Activated CD8-positive, alpha-beta memory T cell treated with anti-CD3 and anti-CD28 coated beads for 36 hours (primary cell): ENCODE data around the gene CRISPLD2. TPM values are rescaled to one million over a fixed set of nuclear protein-coding genes. Genes with fewer than 3 reads are reported as not detected.

Source experiments
- CTCF ChIA-PET: fragments of 350-600 bp; sonication (Branson Sonifier 250); formaldehyde crosslinking; loops from one replicate; lab custom pipeline; 2021; ENCODE audit warnings: antibody characterized with exemption; lab: Charles Lee
- POLR2A ChIA-PET: fragments of 350-600 bp; sonication (Branson Sonifier 250); formaldehyde crosslinking; loops from one replicate; lab custom pipeline; 2021; ENCODE audit warnings: antibody characterized with exemption; lab: Charles Lee
- total RNA-seq, 2 experiments: library from RNA; stranded (reverse); gene quantifications; one replicate each; pipeline ENCODE4 v1.2.3, GENCODE V29; 2021

Gene CRISPLD2
- total RNA-seq, 2 experiments from 2014 or later, result 0.04 TPM; not detected in 1

DNA sequence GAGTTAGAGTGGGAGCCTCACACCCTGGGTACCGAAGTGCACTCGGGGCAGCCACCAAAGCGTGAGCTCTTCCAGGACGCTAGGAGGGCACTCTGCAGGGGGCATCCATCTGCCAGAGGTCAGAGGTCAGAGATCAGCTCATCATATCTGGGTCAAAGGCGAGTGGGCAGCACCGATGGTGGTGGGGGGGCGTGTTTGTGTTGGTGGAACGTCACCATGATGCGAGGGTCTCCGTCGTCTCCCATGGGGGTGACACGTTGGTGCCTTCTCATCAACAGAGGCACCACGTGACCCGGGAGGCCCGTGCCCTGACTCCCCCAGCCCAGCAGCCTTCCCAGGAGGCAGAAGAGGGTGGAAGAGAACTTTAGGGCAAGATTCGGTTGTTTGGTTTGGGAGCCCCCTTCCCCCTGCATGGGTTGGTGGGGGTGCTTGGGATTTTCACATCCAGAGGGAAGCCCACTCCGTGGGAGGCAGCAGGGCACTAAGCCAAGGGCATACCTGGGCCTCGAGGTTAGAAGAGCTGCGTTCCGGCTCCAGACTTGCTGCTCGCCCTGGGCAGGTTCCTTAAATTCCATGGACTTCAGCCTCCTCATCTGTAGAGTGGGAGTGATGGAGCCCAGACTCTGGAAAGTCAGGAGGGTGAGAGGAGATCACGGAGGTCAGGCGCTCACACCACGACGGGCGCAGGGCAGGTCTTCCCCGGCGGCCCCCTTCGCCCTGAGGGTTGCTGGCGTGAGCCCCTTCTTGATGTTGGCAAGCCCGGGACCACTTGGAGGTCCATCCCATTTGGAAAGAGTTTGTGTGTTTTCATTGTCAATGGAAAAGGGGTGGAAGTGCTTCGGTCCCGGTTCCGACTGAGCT lies 14.0 kb downstream of the CRISPLD2 start:
- CTCF ChIA-PET, result no interaction called here
- POLR2A ChIA-PET, result no interaction called here

GRCh38 chr16:84834403-84834772 lies 14.6 kb downstream of the CRISPLD2 start:
- CTCF ChIA-PET, result no interaction called here
- POLR2A ChIA-PET, result no interaction called here

DNA sequence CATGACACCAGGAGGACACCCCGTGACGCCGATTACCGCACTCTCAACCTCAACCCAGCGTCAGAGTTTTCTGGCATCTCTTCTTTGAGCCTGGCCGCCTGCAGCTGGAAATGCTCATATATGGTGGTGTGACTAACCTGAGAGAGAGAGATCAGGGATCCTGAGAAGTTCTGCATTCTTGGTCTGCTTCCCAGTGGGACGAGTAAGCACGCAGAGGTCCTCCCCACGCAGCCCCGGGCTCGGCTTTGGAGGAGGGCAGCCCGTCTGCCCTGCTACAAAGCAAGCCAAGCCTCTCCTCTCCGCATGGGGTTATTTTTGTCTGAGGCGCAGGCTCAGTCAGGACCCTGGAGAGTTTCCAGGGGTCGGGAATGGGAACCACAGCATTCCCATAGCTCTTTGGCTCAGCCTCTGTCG lies 16.5 kb downstream of the CRISPLD2 start:
- CTCF ChIA-PET, result no interaction called here
- POLR2A ChIA-PET, result no interaction called here

DNA sequence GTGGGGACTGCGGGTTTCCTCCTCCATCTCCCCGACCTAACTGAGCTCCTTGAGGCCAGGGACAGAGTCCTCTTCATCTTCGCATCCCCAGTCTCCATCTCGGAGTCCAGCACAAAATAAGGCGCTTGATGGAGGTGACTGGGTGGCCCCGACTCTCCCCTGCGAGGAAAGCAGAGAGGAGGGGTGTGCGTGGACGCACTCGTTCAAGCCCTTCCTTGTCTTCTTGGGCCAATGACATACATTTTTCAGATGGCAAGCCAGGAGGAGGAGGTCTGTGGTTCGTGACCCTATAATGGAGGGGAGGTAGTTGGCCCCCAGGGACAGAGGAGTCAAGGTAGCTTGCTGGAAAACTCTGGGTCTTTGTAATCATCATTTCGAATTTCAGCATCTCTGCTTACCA lies 17.2 kb downstream of the CRISPLD2 start:
- CTCF ChIA-PET, result no interaction called here
- POLR2A ChIA-PET, result interaction anchor here (0.8 kb wide), 1 partner anchor 26 kb away, joined by 3 read pairs; no protein-coding TSS in a partner anchor

DNA sequence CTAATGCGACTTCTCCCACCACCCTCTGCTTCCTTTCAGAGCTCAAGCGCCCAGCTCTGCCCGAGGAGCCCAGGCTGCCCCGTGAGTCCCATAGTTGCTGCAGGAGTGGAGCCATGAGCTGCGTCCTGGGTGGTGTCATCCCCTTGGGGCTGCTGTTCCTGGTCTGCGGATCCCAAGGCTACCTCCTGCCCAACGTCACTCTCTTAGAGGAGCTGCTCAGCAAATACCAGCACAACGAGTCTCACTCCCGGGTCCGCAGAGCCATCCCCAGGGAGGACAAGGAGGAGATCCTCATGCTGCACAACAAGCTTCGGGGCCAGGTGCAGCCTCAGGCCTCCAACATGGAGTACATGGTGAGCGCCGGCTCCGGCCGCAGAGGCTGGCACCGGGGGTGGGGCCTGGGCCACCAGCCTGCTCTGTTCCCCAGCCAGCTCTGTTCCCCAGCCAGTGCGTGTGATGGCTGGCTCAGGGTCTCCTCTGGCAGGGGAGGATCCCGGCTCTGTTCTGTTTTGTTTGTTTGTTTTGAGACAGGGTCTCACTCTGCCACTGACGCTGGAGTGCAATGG lies 18.7 kb downstream of the CRISPLD2 start:
- POLR2A ChIA-PET, result no interaction called here
- CTCF ChIA-PET, result no interaction called here

DNA sequence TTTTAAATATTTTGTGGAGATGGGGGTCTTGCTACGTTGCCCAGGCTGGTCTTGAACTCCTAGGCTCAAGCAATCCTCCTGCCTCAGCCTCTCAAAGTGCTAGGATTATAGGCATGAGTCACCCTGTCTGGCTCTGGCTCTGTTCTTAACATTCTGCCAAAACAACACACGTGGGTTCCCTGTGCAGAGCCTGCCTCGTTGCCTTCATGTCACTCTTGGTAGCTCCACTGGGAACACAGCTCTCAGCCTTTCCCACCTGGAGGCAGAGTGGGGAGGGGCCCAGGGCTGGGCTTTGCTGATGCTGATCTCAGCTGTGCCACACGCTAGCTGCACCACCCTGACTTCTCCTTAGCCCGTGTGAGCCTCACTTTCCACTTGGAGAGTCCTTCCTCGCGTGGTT lies 19.3 kb downstream of the CRISPLD2 start:
- ChIA-PET CTCF (no interaction called here), POLR2A (no interaction called here)

GRCh38 chr16:84839956-84840355 lies 20.2 kb downstream of the CRISPLD2 start:
- CTCF ChIA-PET, result no interaction called here

DNA sequence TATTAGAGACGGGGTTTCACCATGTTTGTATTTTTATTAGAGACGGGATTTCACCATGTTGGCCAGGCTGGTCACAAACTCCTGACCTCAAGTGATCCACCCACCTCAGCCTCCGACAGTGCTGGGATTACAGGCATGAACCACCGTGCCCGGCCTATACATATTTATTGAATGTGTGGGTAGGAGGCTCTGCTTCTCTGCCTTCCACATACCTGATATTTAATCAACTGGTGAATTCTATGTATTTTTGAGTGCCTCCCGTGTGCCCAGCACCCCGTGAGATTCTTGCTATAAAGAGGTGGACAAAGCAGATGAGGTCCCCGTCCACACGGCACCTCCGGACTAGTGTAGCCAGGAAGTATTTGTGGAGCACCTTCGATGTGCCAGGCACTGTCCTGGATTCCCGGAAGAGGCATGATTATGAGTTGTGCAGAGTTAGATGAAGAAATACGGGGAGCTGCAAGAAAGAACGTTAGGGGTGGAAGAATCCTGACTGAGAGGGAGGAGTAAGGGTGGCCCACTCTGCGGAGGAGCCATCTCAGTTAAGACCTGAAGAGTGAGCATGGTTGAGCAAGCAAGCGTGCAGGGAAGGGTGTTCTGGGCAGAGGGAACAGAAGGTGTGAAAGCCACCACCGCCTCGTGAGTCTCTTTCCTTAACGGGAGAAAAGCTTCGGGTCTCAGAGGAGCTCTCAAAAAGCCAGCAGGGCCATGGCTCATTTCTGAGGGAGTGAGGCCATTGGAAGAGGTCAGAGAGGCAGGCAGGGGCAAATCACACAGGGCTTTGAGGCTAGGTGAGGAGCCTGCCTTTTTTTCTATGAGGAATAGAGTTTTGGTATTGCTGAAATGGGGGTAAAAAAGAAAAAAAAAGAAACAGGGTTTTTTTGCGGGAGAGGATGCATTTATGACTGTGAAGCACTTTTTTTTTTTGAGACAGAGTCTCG lies 21.2 kb downstream of the CRISPLD2 start:
- CTCF ChIA-PET, result no interaction called here
- POLR2A ChIA-PET, result no interaction called here

More at GRCh38 chr16:84839956-84840355, 20.2 kb downstream of the CRISPLD2 start:
- POLR2A ChIA-PET, result no interaction called here

- POLR2A ChIA-PET, result no interaction called here
- CTCF ChIA-PET, result no interaction called here
Measured at GRCh38 chr16:84841787-84842300, 22.1 kb downstream of the CRISPLD2 start.

GRCh38 chr16:84842516-84843148 lies 22.8 kb downstream of the CRISPLD2 start:
- POLR2A ChIA-PET, result no interaction called here
- CTCF ChIA-PET, result no interaction called here

- ChIA-PET POLR2A (no interaction called here), CTCF (no interaction called here)
Measured at GRCh38 chr16:84843149-84844048, 23.6 kb downstream of the CRISPLD2 start.

- ChIA-PET POLR2A (no interaction called here), CTCF (no interaction called here)
Measured at GRCh38 chr16:84844049-84844350, 24.2 kb downstream of the CRISPLD2 start.

DNA sequence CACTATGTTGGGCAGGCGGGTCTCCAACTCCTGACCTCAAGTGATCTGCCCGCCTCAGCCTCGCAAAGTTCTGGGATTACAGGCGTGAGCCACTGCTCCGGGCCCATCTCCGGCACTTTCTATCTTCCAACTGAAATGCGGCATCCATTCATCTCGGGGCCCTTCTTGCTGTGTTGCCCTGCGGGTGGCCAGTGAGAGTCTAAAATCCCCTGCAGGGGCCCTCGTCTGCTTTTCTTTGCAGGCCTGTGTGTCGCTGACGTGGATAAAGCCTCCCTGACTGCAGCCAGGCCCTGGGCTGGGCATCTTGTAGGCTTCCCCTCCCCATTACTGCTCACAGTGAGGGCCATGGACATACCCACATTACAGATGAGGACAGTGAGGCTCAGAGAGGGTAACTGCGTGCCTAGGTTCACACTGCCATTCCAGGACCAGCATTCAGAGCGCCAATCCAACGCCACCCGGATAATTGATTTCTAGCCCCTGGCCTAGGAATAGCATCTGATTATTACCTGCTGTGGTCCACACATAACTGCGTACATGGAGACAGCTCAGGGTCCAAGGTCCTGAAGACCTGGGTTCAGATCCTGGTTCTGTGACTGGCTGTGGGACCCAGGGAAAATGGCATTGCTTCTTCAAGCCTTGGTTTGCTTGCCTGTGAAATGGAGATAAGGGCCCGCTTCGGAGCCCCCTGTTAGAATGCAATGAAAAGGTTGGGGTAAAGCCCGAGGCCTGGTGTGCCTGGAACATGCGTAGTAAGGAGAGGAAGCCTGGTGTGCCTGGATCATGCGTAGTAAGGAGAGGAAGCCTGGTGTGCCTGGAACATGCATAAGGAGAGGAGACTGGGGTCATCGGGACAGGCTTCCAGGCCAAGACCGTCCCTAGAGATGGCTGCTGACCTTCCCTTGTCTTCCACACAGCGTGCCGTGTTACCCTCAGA lies 25.0 kb downstream of the CRISPLD2 start:
- ChIA-PET POLR2A (no interaction called here), CTCF (no interaction called here)

DNA sequence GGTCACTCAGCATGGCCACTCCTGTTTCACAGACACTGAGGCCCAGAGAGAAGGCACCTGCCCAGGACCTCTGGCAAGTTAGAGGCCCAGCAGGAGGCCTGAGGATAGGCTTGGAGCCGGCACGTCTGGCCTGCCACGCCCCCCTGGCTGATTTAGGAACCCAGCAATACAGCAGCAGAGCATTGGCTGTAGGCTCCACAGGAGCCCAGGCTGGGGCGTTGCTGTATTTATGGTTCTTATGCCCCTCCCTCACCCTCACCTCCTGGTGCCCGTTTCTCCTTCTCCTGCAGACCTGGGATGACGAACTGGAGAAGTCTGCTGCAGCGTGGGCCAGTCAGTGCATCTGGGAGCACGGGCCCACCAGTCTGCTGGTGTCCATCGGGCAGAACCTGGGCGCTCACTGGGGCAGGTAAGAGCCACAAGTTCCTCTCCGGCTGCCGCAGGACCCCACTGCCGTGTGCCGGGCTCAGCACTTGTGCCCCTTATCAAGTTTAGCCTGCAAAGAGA lies 25.8 kb downstream of the CRISPLD2 start:
- POLR2A ChIA-PET, result no interaction called here
- CTCF ChIA-PET, result no interaction called here

GRCh38 chr16:84847564-84848355 lies 28.0 kb downstream of the CRISPLD2 start:
- ChIA-PET POLR2A (no interaction called here), CTCF (no interaction called here)

- CTCF ChIA-PET, result no interaction called here
Measured at GRCh38 chr16:84848986-84849634, 29.3 kb downstream of the CRISPLD2 start.

More at GRCh38 chr16:84848986-84849634, 29.3 kb downstream of the CRISPLD2 start:
- POLR2A ChIA-PET, result no interaction called here
